GM19468 (cell line): ENCODE results near the gene KHNYN.
A peak's percentile ranks its signal among the peaks of the same experiment; 100 is the strongest.
"Not testable (repeated sequence)": the region's sequence is repeated elsewhere in the genome, so short reads cannot be mapped to it uniquely, and the experiment has no call there.

Experiments
- ATAC-seq: cut with Tn5 transposase; IDR thresholded peaks from one replicate; pipeline ENCODE4 v1.9.1; 2021; ENCODE audit warnings: mild to moderate bottlenecking, moderate library complexity, moderate number of reproducible peaks; ENCODE audit not compliant: unreplicated experiment; ENCODE audit errors: extremely low read depth

The KHNYN gene

GRCh38 chr14:24429395-24430142 is at the start of gene KHNYN, which contains the start of gene CBLN3:
TSS of gene KHNYN (plus strand) at chr14:24429954. CDS start at chr14:24430731, 777 bp downstream.
TSS of gene CBLN3 (minus strand) at chr14:24429668. CDS start at chr14:24429054, 614 bp downstream.
- ATAC-seq = peak; percentile 84

GRCh38 chr14:24381363-24382063 is 48.2 kb upstream of the KHNYN start:
- no peak for ATAC-seq

GRCh38 chr14:24382064-24382371 is 47.7 kb upstream of the KHNYN start:
- ATAC-seq = no peak

GRCh38 chr14:24384169-24384568 is 45.6 kb upstream of the KHNYN start:
- ATAC-seq = no peak

- no peak for ATAC-seq
These were observed 44.2 kb upstream of the KHNYN start for GRCh38 chr14:24385524-24385923.

- no peak for ATAC-seq
These were observed 42.8 kb upstream of the KHNYN start for GRCh38 chr14:24387009-24387345.

GRCh38 chr14:24387579-24387978 is 42.2 kb upstream of the KHNYN start:
- ATAC-seq = not testable (repeated sequence)

GRCh38 chr14:24388474-24389179 is 41.1 kb upstream of the KHNYN start:
- ATAC-seq = no peak

GRCh38 chr14:24389226-24389848 is 40.4 kb upstream of the KHNYN start:
- no peak for ATAC-seq

GRCh38 chr14:24390701-24391468 is 38.9 kb upstream of the KHNYN start:
- ATAC-seq = no peak

GRCh38 chr14:24392325-24393091 is 37.2 kb upstream of the KHNYN start:
- ATAC-seq = no peak

GRCh38 chr14:24394275-24394674 is 35.5 kb upstream of the KHNYN start:
- no peak for ATAC-seq

- no peak for ATAC-seq
These were observed 33.9 kb upstream of the KHNYN start for GRCh38 chr14:24395609-24396582.

GRCh38 chr14:24397639-24398292 is 32.0 kb upstream of the KHNYN start:
- no peak for ATAC-seq

GRCh38 chr14:24398293-24398652 is 31.5 kb upstream of the KHNYN start:
- no peak for ATAC-seq

GRCh38 chr14:24398653-24399446 is 30.9 kb upstream of the KHNYN start, which contains the start of gene NYNRIN:
TSS of gene NYNRIN (plus strand) at chr14:24399003. CDS start at chr14:24399247, 244 bp downstream.
- ATAC-seq = no peak

- ATAC-seq = no peak
These were observed 30.3 kb upstream of the KHNYN start for GRCh38 chr14:24399447-24399822.
